ENCODE results near the gene KIF1A.

- TF ChIP-seq POLR2A (IDR thresholded peaks at IDR 0.05) (no peak), CTCF (IDR thresholded peaks at IDR 0.05) (no peak), POLR2AphosphoS5 (IDR thresholded peaks at IDR 0.05) (no peak)
Observed at GRCh38 chr2:240823449-240824336, 3.7 kb upstream of the KIF1A start.
